Activated CD4-positive, alpha-beta T cell treated with anti-CD3 and anti-CD28 coated beads, Interleukin-2, amount 10 ng/mL, durations not matched to agents 7 days and 5 days (primary cell): ENCODE measurements around the gene ATOH8. TPM values are rescaled to one million over a fixed set of nuclear protein-coding genes. Genes with fewer than 3 reads are reported as not detected.

ENCODE experiments used
- CTCF ChIA-PET: fragments of 350-600 bp; sonication (Branson Sonifier 250); formaldehyde crosslinking; loops from one replicate; lab custom pipeline; 2021; ENCODE audit warnings: antibody characterized with exemption; lab: Charles Lee
- POLR2A ChIA-PET: fragments of 350-600 bp; sonication (Branson Sonifier 250); formaldehyde crosslinking; loops from one replicate; lab custom pipeline; 2021; ENCODE audit warnings: antibody characterized with exemption; lab: Charles Lee
- DNase-seq: peaks from one replicate; pipeline ENCODE4 v3.0.0-alpha.2; 2020
- H3K27ac Mint-ChIP-seq: one replicate; pipeline ENCODE4 v1.8.0; 2021; ENCODE audit warnings: mild to moderate bottlenecking, moderate library complexity, mixed read lengths
- H3K27me3 Mint-ChIP-seq: one replicate; pipeline ENCODE4 v1.8.0; 2021; ENCODE audit warnings: mixed read lengths
- H3K36me3 Mint-ChIP-seq: one replicate; pipeline ENCODE4 v1.8.0; 2021; ENCODE audit warnings: low read depth, mixed read lengths
- H3K4me1 Mint-ChIP-seq: one replicate; pipeline ENCODE4 v1.8.0; 2021; ENCODE audit warnings: mixed read lengths
- H3K4me3 Mint-ChIP-seq: one replicate; pipeline ENCODE4 v1.8.0; 2021; ENCODE audit warnings: mild to moderate bottlenecking, moderate library complexity, mixed read lengths
- H3K9me3 Mint-ChIP-seq: one replicate; pipeline ENCODE4 v1.8.0; 2021; ENCODE audit warnings: mixed read lengths
- total RNA-seq, 2 experiments: library from RNA; stranded (reverse); gene quantifications; one replicate each; pipeline ENCODE4 v1.2.3, GENCODE V29; 2021

Gene ATOH8
- total RNA-seq, 2 experiments from 2014 or later: 0.10 to 0.12 TPM

- CTCF ChIA-PET: interaction anchor here (0.5 to 3.4 kb wide), 6 partner anchors 8 to 115 kb away, joined by 3 to 10 read pairs (median 4); no protein-coding TSS in a partner anchor
- Mint-ChIP-seq H3K27me3 (peaks cover 31% of the 10 kb centered on the region), H3K4me3 (no peak overlapping the region), H3K27ac (no peak overlapping the region), H3K4me1 (peaks cover 6% of the 10 kb centered on the region), H3K36me3 (no peaks in the 10 kb centered on the region), H3K9me3 (no peaks in the 10 kb centered on the region)
- POLR2A ChIA-PET: no interaction called here
- DNase-seq: no peak
These were observed 21.2 kb upstream of the ATOH8 start for GRCh38 chr2:85732467-85733120.

- CTCF ChIA-PET: interaction anchor here (1.1 to 3.4 kb wide), 4 partner anchors 8 to 80 kb away, joined by 3 to 10 read pairs (median 4); no protein-coding TSS in a partner anchor
- no peak overlapping the region for H3K27ac Mint-ChIP-seq
- H3K4me1 Mint-ChIP-seq: peaks cover 6% of the 10 kb centered on the region
- DNase-seq: no peak
- H3K36me3 Mint-ChIP-seq: no peaks in the 10 kb centered on the region
- H3K27me3 Mint-ChIP-seq: peaks cover 31% of the 10 kb centered on the region
- no peaks in the 10 kb centered on the region for H3K9me3 Mint-ChIP-seq
- no peak overlapping the region for H3K4me3 Mint-ChIP-seq
- POLR2A ChIA-PET: no interaction called here
These were observed 20.4 kb upstream of the ATOH8 start for GRCh38 chr2:85733121-85733960.

GRCh38 chr2:85734015-85734414 is 19.8 kb upstream of the ATOH8 start:
- ChIA-PET POLR2A (no interaction called here), CTCF (interaction anchor here (0.6 to 3.4 kb wide), 6 partner anchors 9 to 322 kb away, joined by 3 to 10 read pairs (median 4); no protein-coding TSS in a partner anchor)
- H3K9me3 Mint-ChIP-seq: no peaks in the 10 kb centered on the region
- no peaks in the 10 kb centered on the region for H3K36me3 Mint-ChIP-seq
- H3K27me3 Mint-ChIP-seq: peaks cover 29% of the 10 kb centered on the region
- H3K27ac Mint-ChIP-seq: no peak overlapping the region
- peaks cover 6% of the 10 kb centered on the region for H3K4me1 Mint-ChIP-seq
- H3K4me3 Mint-ChIP-seq: no peak overlapping the region
- no peak for DNase-seq

- Mint-ChIP-seq H3K36me3 (no peaks in the 10 kb centered on the region), H3K4me1 (no peaks in the 10 kb centered on the region), H3K9me3 (no peaks in the 10 kb centered on the region), H3K27ac (no peak overlapping the region), H3K27me3 (peaks cover 33% of the 10 kb centered on the region), H3K4me3 (no peak overlapping the region)
- ChIA-PET CTCF (interaction anchor here (0.8 to 3.4 kb wide), 5 partner anchors 15 to 79 kb away, joined by 3 to 10 read pairs (median 4); no protein-coding TSS in a partner anchor), POLR2A (no interaction called here)
- DNase-seq: no peak
These were observed 18.7 kb upstream of the ATOH8 start for GRCh38 chr2:85734942-85735608.

GRCh38 chr2:85735691-85736090 is 18.1 kb upstream of the ATOH8 start:
- DNase-seq: no peak
- Mint-ChIP-seq H3K27me3 (peaks cover 34% of the 10 kb centered on the region), H3K27ac (no peak overlapping the region), H3K4me3 (no peak overlapping the region), H3K9me3 (no peaks in the 10 kb centered on the region), H3K36me3 (no peaks in the 10 kb centered on the region), H3K4me1 (no peaks in the 10 kb centered on the region)
- ChIA-PET POLR2A (no interaction called here), CTCF (interaction anchor here (0.8 to 3.4 kb wide), 3 partner anchors 14 to 79 kb away, joined by 3 to 10 read pairs (median 4); no protein-coding TSS in a partner anchor)

- ChIA-PET CTCF (interaction anchor here (0.6 to 1.5 kb wide), 6 partner anchors 8 to 86 kb away, joined by 3 to 9 read pairs (median 4); no protein-coding TSS in a partner anchor), POLR2A (no interaction called here)
These were observed 17.1 kb upstream of the ATOH8 start for GRCh38 chr2:85736456-85737355.

GRCh38 chr2:85737481-85737880 is 16.3 kb upstream of the ATOH8 start:
- Mint-ChIP-seq H3K36me3 (no peaks in the 10 kb centered on the region), H3K9me3 (no peaks in the 10 kb centered on the region), H3K4me1 (no peaks in the 10 kb centered on the region), H3K4me3 (no peak overlapping the region), H3K27me3 (peaks cover 45% of the 10 kb centered on the region), H3K27ac (no peak overlapping the region)
- DNase-seq: no peak
- POLR2A ChIA-PET: no interaction called here
- CTCF ChIA-PET: interaction anchor here (0.6 to 1.5 kb wide), 4 partner anchors 9 to 663 kb away, joined by 3 to 9 read pairs (median 5); no protein-coding TSS in a partner anchor

More at GRCh38 chr2:85736456-85737355, 17.1 kb upstream of the ATOH8 start:
- DNase-seq: no peak
- Mint-ChIP-seq H3K27me3 (peaks cover 39% of the 10 kb centered on the region), H3K36me3 (no peaks in the 10 kb centered on the region), H3K4me3 (no peak overlapping the region), H3K9me3 (no peaks in the 10 kb centered on the region), H3K4me1 (no peaks in the 10 kb centered on the region), H3K27ac (no peak overlapping the region)

GRCh38 chr2:85737961-85738360 is 15.8 kb upstream of the ATOH8 start:
- no peak overlapping the region for H3K27ac Mint-ChIP-seq
- DNase-seq: no peak
- no peak overlapping the region for H3K4me3 Mint-ChIP-seq
- no peaks in the 10 kb centered on the region for H3K4me1 Mint-ChIP-seq
- no peaks in the 10 kb centered on the region for H3K36me3 Mint-ChIP-seq
- H3K27me3 Mint-ChIP-seq: peaks cover 49% of the 10 kb centered on the region
- POLR2A ChIA-PET: no interaction called here
- H3K9me3 Mint-ChIP-seq: no peaks in the 10 kb centered on the region
- CTCF ChIA-PET: interaction anchor here (0.6 to 1.5 kb wide), 3 partner anchors 9 to 663 kb away, joined by 3 to 9 read pairs (median 5); no protein-coding TSS in a partner anchor

- Mint-ChIP-seq H3K27me3 (peaks cover 57% of the 10 kb centered on the region), H3K9me3 (no peaks in the 10 kb centered on the region), H3K27ac (no peak overlapping the region), H3K4me1 (no peaks in the 10 kb centered on the region), H3K4me3 (no peak overlapping the region), H3K36me3 (no peaks in the 10 kb centered on the region)
- CTCF ChIA-PET: interaction anchor here (1.2 to 2.5 kb wide), 5 partner anchors 10 to 74 kb away, joined by 3 to 11 read pairs (median 6); partner anchors contain the start of gene ATOH8
- DNase-seq: no peak
- POLR2A ChIA-PET: no interaction called here
These were observed 13.6 kb upstream of the ATOH8 start for GRCh38 chr2:85740193-85740592.

- H3K27ac Mint-ChIP-seq: no peak overlapping the region
- no peak for DNase-seq
- H3K27me3 Mint-ChIP-seq: peaks cover 58% of the 10 kb centered on the region
- no peaks in the 10 kb centered on the region for H3K36me3 Mint-ChIP-seq
- CTCF ChIA-PET: interaction anchor here (0.8 to 2.5 kb wide), 11 partner anchors 9 to 86 kb away, joined by 3 to 11 read pairs (median 4); partner anchors contain the start of gene ATOH8
- POLR2A ChIA-PET: no interaction called here
- H3K9me3 Mint-ChIP-seq: no peaks in the 10 kb centered on the region
- H3K4me1 Mint-ChIP-seq: no peaks in the 10 kb centered on the region
- no peak overlapping the region for H3K4me3 Mint-ChIP-seq
These were observed 12.5 kb upstream of the ATOH8 start for GRCh38 chr2:85741211-85741832.

GRCh38 chr2:85741833-85742455 is 11.8 kb upstream of the ATOH8 start:
- Mint-ChIP-seq H3K36me3 (no peaks in the 10 kb centered on the region), H3K9me3 (no peaks in the 10 kb centered on the region), H3K4me3 (no peak overlapping the region), H3K4me1 (no peaks in the 10 kb centered on the region), H3K27ac (no peak overlapping the region), H3K27me3 (peaks cover 59% of the 10 kb centered on the region)
- DNase-seq: no peak
- CTCF ChIA-PET: interaction anchor here (0.8 to 2.5 kb wide), 7 partner anchors 8 to 85 kb away, joined by 3 to 11 read pairs (median 4); no protein-coding TSS in a partner anchor
- POLR2A ChIA-PET: no interaction called here
